HCT116 (cell line): ENCODE measurements around the gene EIF4E2. TPM values are rescaled to one million over a fixed set of nuclear protein-coding genes. Genes with fewer than 3 reads are reported as not detected.

ENCODE experiments used
- ATAC-seq: fragments of 200-7000 bp; cut with Tn5 transposase; 2 replicates; pipeline ENCODE4 v1.9.1; 2020; ENCODE audit warnings: mild to moderate bottlenecking, moderate library complexity
- BruUV-seq: library from RNA; stranded (reverse); fragments of 400-500 nt; replicated peaks from 2 replicates; lab custom pipeline; 2021; lab: Mats Ljungman, UMichigan
- CTCF ChIA-PET: fragments of 300-600 bp; sonication (Branson Sonifier 250); formaldehyde crosslinking; loops from one replicate; lab custom pipeline; 2021; ENCODE audit warnings: antibody characterized with exemption; lab: Charles Lee
- POLR2A ChIA-PET: fragments of 300-600, 350-600 bp; sonication (Branson Sonifier 250); formaldehyde crosslinking; loops from one replicate; lab custom pipeline; 2021; ENCODE audit warnings: antibody characterized with exemption; lab: Charles Lee
- RAD21 ChIA-PET, 2 experiments: fragments of 300-600 bp; sonication (Branson Sonifier 250); formaldehyde crosslinking; loops; one replicate each; lab custom pipeline; 2023; ENCODE audit warnings: low total read pairs in 2 of 2; ENCODE audit not compliant: uncharacterized antibody in 2 of 2, unreplicated experiment in 2 of 2, low non-redundant PET in 1 of 2; lab: Charles Lee
- DNase-seq: peaks from one replicate; pipeline ENCODE4 v3.0.0-alpha.2; 2010; ENCODE audit warnings: low read depth, low spot score
- H2AFZ ChIP-seq: fragments of 200-600 bp; shearing (Covaris generic), sonication (generic); 2 replicates; pipeline ENCODE4 v1.6.1; 2017; ENCODE audit warnings: low read depth, mixed run types, mixed read lengths, antibody characterized with exemption, low read length; ENCODE audit not compliant: poor library complexity, severe bottlenecking
- H3K27ac ChIP-seq: 2 replicates; pipeline ENCODE4 v1.5.1; 2012; ENCODE audit warnings: low read depth, low read length
- H3K27me3 ChIP-seq: fragments of 200-600 bp; sonication (generic); 2 replicates; pipeline ENCODE4 v1.6.1; 2016; ENCODE audit warnings: mixed run types, low read length, mixed read lengths; ENCODE audit not compliant: insufficient read depth
- H3K36me3 ChIP-seq, 2 experiments: fragments of 200-500 bp in 1 of 2; fragments of 200-600 bp in 1 of 2; sonication (Bioruptor generic) in 1 of 2; sonication (generic) in 1 of 2; 2 replicates each; pipeline versions ENCODE4 v1.5.1 to v1.6.1; 2014 to 2016; ENCODE audit warnings: low read length in 2 of 2, inconsistent platforms in 1 of 2, mixed read lengths in 1 of 2, mixed run types in 1 of 2; ENCODE audit not compliant: insufficient read depth in 2 of 2, control insufficient read depth in 1 of 2
- H3K4me1 ChIP-seq, 2 experiments: fragments of 200-600 bp in 1 of 2; sonication (generic) in 1 of 2; 2 replicates each; pipeline versions ENCODE4 v1.5.1 to v1.6.1; 2012 to 2017; ENCODE audit warnings: low read length in 2 of 2, inconsistent platforms in 1 of 2, mild to moderate bottlenecking in 1 of 2, mixed read lengths in 1 of 2, mixed run types in 1 of 2, moderate library complexity in 1 of 2; ENCODE audit not compliant: insufficient read depth in 2 of 2, control insufficient read depth in 1 of 2
- H3K4me2 ChIP-seq: fragments of 200-600 bp; sonication (generic); 2 replicates; pipeline ENCODE4 v1.6.1; 2017; ENCODE audit warnings: mixed run types, low read length, mixed read lengths
- H3K4me3 ChIP-seq, 2 experiments: fragments of 200-600 bp in 1 of 2; sonication (generic) in 1 of 2; replicated peaks in 1 of 2; 2 replicates each; pipeline ENCODE4 v1.5.1; 2011 to 2016; ENCODE audit warnings: low read length in 2 of 2, control low read depth in 1 of 2, low read depth in 1 of 2, mild to moderate bottlenecking in 1 of 2, mixed read lengths in 1 of 2, mixed run types in 1 of 2
- H3K79me2 ChIP-seq: fragments of 200-600 bp; sonication (generic); 2 replicates; pipeline ENCODE4 v1.6.1; 2017; ENCODE audit warnings: mild to moderate bottlenecking, mixed run types, low read length, moderate library complexity, mixed read lengths; ENCODE audit not compliant: insufficient read depth
- H3K9ac ChIP-seq: fragments of 200-600 bp; sonication (generic); 2 replicates; pipeline ENCODE4 v1.6.1; 2016; ENCODE audit warnings: low read length, mixed read lengths
- H3K9me2 ChIP-seq: fragments of 200-600 bp; sonication (generic), shearing (Covaris generic); 2 replicates; pipeline ENCODE4 v1.6.1; 2017; ENCODE audit warnings: mixed run types, mild to moderate bottlenecking, moderate library complexity; ENCODE audit not compliant: insufficient read depth
- H3K9me3 ChIP-seq, 2 experiments: fragments of 200-500 bp in 1 of 2; fragments of 200-600 bp in 1 of 2; sonication (Bioruptor generic) in 1 of 2; sonication (generic) in 1 of 2; 2 replicates each; pipeline ENCODE4 v1.6.1; 2014 to 2017; ENCODE audit warnings: low read length in 2 of 2, mixed read lengths in 2 of 2, inconsistent platforms in 1 of 2, low read depth in 1 of 2, mild to moderate bottlenecking in 1 of 2, mixed run types in 1 of 2, moderate library complexity in 1 of 2; ENCODE audit not compliant: control insufficient read depth in 1 of 2, insufficient read depth in 1 of 2
- H4K20me1 ChIP-seq: fragments of 200-600 bp; sonication (generic), shearing (Covaris generic); 2 replicates; pipeline ENCODE4 v1.6.1; 2017; ENCODE audit warnings: mixed run types, mild to moderate bottlenecking, moderate library complexity; ENCODE audit not compliant: insufficient read depth
- EGR1 ChIP-seq: IDR thresholded peaks from 2 replicates; pipeline ENCODE4 v1.6.1; 2012; ENCODE audit warnings: low read depth
- POLR2A ChIP-seq: IDR thresholded peaks from 2 replicates; pipeline ENCODE4 v1.7.0; 2011; ENCODE audit warnings: borderline replicate concordance; ENCODE audit not compliant: insufficient read depth, insufficient read length; ENCODE audit errors: extremely low read depth
- POLR2AphosphoS5 ChIP-seq: IDR thresholded peaks from 2 replicates; pipeline ENCODE4 v1.6.1; 2011; ENCODE audit warnings: mild to moderate bottlenecking, low read depth, low read length, moderate library complexity
- SIN3A ChIP-seq: IDR thresholded peaks from 2 replicates; pipeline ENCODE4 v1.6.1; 2012; ENCODE audit warnings: low read depth
- ZBTB33 ChIP-seq: IDR thresholded peaks from 2 replicates; pipeline ENCODE4 v1.6.1; 2011; ENCODE audit warnings: mild to moderate bottlenecking, low read length, moderate library complexity; ENCODE audit not compliant: insufficient replicate concordance; ENCODE audit errors: extremely low read depth
- intact Hi-C: fragments of 100-400 bp; cut with micrococcal nuclease; formaldehyde crosslinking; loops from 2 replicates; pipeline ENCODE4 v1.10.0; 2022
- total RNA-seq: library from RNA; stranded (reverse); gene quantifications from one replicate; pipeline ENCODE4 v1.2.1, GENCODE V29; 2021; ENCODE audit not compliant: unreplicated experiment

The EIF4E2 gene
- total RNA-seq, 1 experiment from 2014 or later = 58.6 TPM

DNA sequence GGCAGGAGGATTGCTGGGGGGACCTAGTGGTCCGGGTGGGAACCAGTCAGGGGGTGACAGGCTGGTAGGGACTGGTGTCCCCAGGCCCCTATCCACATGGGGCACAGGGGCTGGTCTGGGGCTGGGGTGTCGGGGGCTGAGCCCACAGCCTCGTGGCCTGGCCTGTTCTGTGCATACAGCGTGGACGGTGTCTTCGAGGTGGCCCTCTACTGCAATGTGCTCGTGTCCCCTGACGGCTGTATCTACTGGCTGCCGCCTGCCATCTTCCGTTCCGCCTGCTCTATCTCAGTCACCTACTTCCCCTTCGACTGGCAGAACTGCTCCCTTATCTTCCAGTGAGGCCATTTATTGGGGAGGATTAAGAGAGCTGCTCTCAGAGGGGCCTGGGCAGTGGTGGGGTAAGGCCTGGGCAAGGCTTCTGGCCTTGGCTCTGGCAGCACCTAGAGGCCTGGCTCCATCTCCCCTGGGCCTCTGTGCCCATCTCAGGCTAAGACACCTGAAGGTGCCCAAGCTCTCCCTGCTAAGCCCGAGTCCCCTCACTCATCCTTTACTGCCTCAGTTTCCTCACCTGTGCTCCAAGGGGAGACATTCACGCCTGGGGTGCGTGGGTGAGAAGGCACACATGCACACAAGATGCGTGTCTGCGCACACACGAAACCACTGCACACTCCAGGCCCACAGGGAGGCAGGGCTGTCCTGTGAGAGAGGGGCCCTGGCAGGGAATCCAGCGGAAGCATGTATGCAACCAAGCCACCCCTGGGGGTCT is 9.1 kb upstream of the EIF4E2 start:
- POLR2A ChIA-PET = interaction anchor here (0.6 kb wide), 1 partner anchor 10 kb away, joined by 6 read pairs; no protein-coding TSS in a partner anchor
- TF ChIP-seq SIN3A (no peak), EGR1 (no peak), POLR2A (no peak), POLR2AphosphoS5 (peak; percentile 8; the same call in 1 of the 2 replicates), ZBTB33 (no peak)
- RAD21 ChIA-PET = no interaction called here
- H3K9me2 ChIP-seq = no peaks in the 10 kb centered on the region
- H3K4me2 ChIP-seq = no peak overlapping the region
- no peaks in the 10 kb centered on the region for H3K27me3 ChIP-seq
- BruUV-seq = no TSS peak
- ATAC-seq (no peak), DNase-seq (no peak)
- H4K20me1 ChIP-seq = no peaks in the 10 kb centered on the region
- H3K4me3 ChIP-seq = no peak overlapping the region
- H3K27ac ChIP-seq = no peak overlapping the region
- intact Hi-C loops = no loop called here
- no peaks in the 10 kb centered on the region for H3K36me3 ChIP-seq
- no peaks in the 10 kb centered on the region for H3K79me2 ChIP-seq
- peaks cover 0 to 3% of the 10 kb centered on the region in 2 experiments; a peak in 3 of 4 replicates for H3K9me3 ChIP-seq
- H3K9ac ChIP-seq = no peak overlapping the region
- CTCF ChIA-PET = no interaction called here
- H3K4me1 ChIP-seq = 0 out of 4 replicates have a peak, but pooled peaks cover 0 to 3% of the 10 kb centered on the region in 2 experiments
- no peak overlapping the region for H2AFZ ChIP-seq
